K562 (cell line): ENCODE data around the gene NRN1L. TPM values are rescaled to one million over a fixed set of nuclear protein-coding genes. Genes with fewer than 3 reads are reported as not detected.
A peak's percentile ranks its signal among the peaks of the same experiment; 100 is the strongest.

Experiments used
- BRF2 ChIP-seq: IDR thresholded peaks from 3 replicates; pipeline ENCODE4 v1.6.1; 2011; ENCODE audit warnings: borderline replicate concordance, mild to moderate bottlenecking; ENCODE audit not compliant: insufficient read length, insufficient read depth
- ETS2 ChIP-seq: IDR thresholded peaks from 2 replicates; pipeline ENCODE4 v1.6.1; 2016; ENCODE audit warnings: borderline replicate concordance, missing genetic modification characterization, mild to moderate bottlenecking, moderate library complexity, missing compliant biosample characterization; ENCODE audit not compliant: poor library complexity, severe bottlenecking
- GATAD2B ChIP-seq: fragments of 450-650 bp; IDR thresholded peaks from 2 replicates; pipeline ENCODE4 v1.6.1; 2017; ENCODE audit warnings: mild to moderate bottlenecking, borderline replicate concordance
- GTF2F1 ChIP-seq: IDR thresholded peaks from 2 replicates; pipeline ENCODE4 v1.6.1; 2011; ENCODE audit warnings: low read depth, low read length, improper control_type of control experiment
- HBP1 ChIP-seq: fragments of 450-650 bp; formaldehyde crosslinking; IDR thresholded peaks from 2 replicates; pipeline ENCODE4 v1.4.0; 2022; ENCODE audit warnings: missing genetic modification characterization
- HOMEZ ChIP-seq: fragments of 250-450 bp; sonication (Bioruptor Pico); IDR thresholded peaks from 2 replicates; pipeline ENCODE4 v1.4.0; 2020; ENCODE audit warnings: mild to moderate bottlenecking, moderate library complexity
- HSF4 ChIP-seq: fragments of 250-450 bp; sonication (Bioruptor Pico); IDR thresholded peaks from 2 replicates; pipeline ENCODE4 v2.1.2; 2022; ENCODE audit warnings: mild to moderate bottlenecking, moderate library complexity, borderline replicate concordance
- POLR3G ChIP-seq: IDR thresholded peaks from 2 replicates; pipeline ENCODE4 v1.6.1; 2011; ENCODE audit not compliant: insufficient read length, insufficient replicate concordance; ENCODE audit errors: extremely low read depth
- RB1 ChIP-seq: fragments of 450-650 bp; IDR thresholded peaks from 2 replicates; pipeline ENCODE4 v1.6.1; 2017; ENCODE audit warnings: low read depth, mild to moderate bottlenecking
- RBM14 ChIP-seq: fragments of 200-400 bp; formaldehyde crosslinking; IDR thresholded peaks from 2 replicates; pipeline ENCODE4 v1.6.1; 2018; ENCODE audit warnings: low read depth, mild to moderate bottlenecking, low read length, moderate library complexity, borderline replicate concordance; ENCODE audit not compliant: insufficient read depth
- STAG1 ChIP-seq: sonication (generic); formaldehyde crosslinking; IDR thresholded peaks from 2 replicates; pipeline ENCODE4 v1.5.0; 2020; ENCODE audit warnings: missing genetic modification reagents, borderline replicate concordance
- ZNF347 ChIP-seq: fragments of 450-650 bp; formaldehyde crosslinking; IDR thresholded peaks from 2 replicates; pipeline ENCODE4 v1.4.0; 2020; ENCODE audit warnings: low read depth, mild to moderate bottlenecking, moderate library complexity
- ZNF583 ChIP-seq: fragments of 250-450 bp; sonication (Bioruptor Pico); IDR thresholded peaks from 2 replicates; pipeline ENCODE4 v1.4.0; 2020
- polyA plus RNA-seq, 8 experiments: library from polyadenylated mRNA; depleted of rRNA in 4 of 8; stranded (reverse) in 5 of 8; unstranded in 3 of 8; fragments of >200 nt; fragmentation: Nextera tagmentation in 2 of 8; fragmentation: Illumina TruSeq in 1 of 8; extraction: Ambion mirVana in 2 of 8; extraction: Trizol in 1 of 8; gene quantifications; 2 replicates each; pipeline versions ENCODE4 v1.2.1 to v1.2.3, GENCODE V29; 2011 to 2014; ENCODE audit warnings: inconsistent platforms in 1 of 8, missing spikeins in 1 of 8
- total RNA-seq, 7 experiments: library from RNA; depleted of rRNA in 6 of 7; stranded (reverse); fragments of >200 nt in 6 of 7; fragmentation: Illumina TruSeq in 2 of 7; extraction: Trizol in 2 of 7; gene quantifications; 2 replicates each; pipeline versions ENCODE4 v1.2.1 to v1.2.3, GENCODE V29; 2011 to 2021; ENCODE audit warnings: low replicate concordance in 1 of 7
- TF ChIP-seq, protein P1 (sequence below): fragments of 250-450 bp; sonication (Bioruptor Pico); IDR thresholded peaks from 2 replicates; pipeline ENCODE4 v1.4.0; 2020; ENCODE audit warnings: borderline replicate concordance
- TF ChIP-seq, protein P2 (sequence below): sonication (generic); formaldehyde crosslinking; IDR thresholded peaks from 2 replicates; pipeline ENCODE4 v1.8.0; 2022; ENCODE audit warnings: mild to moderate bottlenecking, missing genetic modification reagents
- TF ChIP-seq, protein P3 (sequence below): IDR thresholded peaks from 3 replicates; pipeline ENCODE4 v1.6.1; 2011; ENCODE audit warnings: borderline replicate concordance, mild to moderate bottlenecking, moderate library complexity; ENCODE audit not compliant: insufficient read length; ENCODE audit errors: extremely low read depth

The NRN1L gene
- total and polyA plus RNA-seq, 9 of the 15 experiments (the other 6 are each of a cell fraction or from before 2014, with no cell fraction given), result 0.22 to 0.86 (median 0.61) TPM; not detected in 5

DNA sequence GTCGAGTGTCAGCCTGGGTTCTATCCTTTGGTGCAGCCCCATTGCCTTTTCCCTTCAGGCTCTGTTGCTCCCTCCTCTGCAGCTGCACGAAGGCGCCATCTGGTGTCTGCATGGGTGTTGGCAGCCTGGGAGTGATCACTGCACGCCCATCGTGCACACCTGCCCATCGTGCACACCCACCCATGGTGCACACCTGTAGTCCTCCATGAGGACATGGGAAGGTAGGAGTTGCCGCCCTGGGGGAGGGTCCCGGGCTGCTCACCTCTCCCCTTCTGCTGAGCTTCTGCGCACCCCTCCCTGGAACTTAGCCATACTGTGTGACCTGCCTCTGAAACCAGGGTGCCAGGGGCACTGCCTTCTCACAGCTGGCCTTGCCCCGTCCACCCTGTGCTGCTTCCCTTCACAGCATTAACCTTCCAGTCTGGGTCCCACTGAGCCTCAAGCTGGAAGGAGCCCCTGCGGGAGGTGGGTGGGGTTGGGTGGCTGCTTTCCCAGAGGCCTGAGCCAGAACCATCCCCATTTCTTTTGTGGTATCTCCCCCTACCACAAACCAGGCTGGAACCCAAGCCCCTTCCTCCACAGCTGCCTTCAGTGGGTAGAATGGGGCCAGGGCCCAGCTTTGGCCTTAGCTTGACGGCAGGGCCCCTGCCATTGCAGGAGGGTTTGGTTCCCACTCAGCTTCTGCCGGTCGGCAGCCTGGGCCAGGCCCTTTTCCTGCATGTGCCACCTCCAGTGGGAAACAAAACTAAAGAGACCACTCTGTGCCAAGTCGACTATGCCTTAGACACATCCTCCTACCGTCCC is 44.1 kb downstream of the NRN1L start (continued):
- TF ChIP-seq ZNF347 (CRISPR knock-in tag) (no peak), GTF2F1 (no peak), HBP1 (CRISPR knock-in tag) (no peak), ETS2 (tag) (no peak), RB1 (peak; percentile 80; the same call in 1 of the 2 replicates), ZNF583 (CRISPR knock-in tag) (no peak), GATAD2B (no peak), RBM14 (no peak), POLR3G (no peak), BRF2 (no peak), HOMEZ (CRISPR knock-in tag) (no peak), STAG1 (CRISPR knock-in tag) (peak; percentile 94), HSF4 (CRISPR knock-in tag) (no peak)
- TF ChIP-seq, protein P1, sequence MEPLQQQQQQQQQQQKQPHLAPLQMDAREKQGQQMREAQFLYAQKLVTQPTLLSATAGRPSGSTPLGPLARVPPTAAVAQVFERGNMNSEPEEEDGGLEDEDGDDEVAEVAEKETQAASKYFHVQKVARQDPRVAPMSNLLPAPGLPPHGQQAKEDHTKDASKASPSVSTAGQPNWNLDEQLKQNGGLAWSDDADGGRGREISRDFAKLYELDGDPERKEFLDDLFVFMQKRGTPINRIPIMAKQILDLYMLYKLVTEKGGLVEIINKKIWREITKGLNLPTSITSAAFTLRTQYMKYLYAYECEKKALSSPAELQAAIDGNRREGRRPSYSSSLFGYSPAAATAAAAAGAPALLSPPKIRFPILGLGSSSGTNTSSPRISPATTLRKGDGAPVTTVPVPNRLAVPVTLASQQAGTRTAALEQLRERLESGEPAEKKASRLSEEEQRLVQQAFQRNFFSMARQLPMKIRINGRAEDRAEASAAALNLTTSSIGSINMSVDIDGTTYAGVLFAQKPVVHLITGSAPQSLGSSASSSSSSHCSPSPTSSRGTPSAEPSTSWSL, result no peak
- TF ChIP-seq, protein P2, sequence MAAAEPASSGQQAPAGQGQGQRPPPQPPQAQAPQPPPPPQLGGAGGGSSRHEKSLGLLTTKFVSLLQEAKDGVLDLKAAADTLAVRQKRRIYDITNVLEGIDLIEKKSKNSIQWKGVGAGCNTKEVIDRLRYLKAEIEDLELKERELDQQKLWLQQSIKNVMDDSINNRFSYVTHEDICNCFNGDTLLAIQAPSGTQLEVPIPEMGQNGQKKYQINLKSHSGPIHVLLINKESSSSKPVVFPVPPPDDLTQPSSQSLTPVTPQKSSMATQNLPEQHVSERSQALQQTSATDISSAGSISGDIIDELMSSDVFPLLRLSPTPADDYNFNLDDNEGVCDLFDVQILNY (CRISPR knock-in tag), result no peak
- TF ChIP-seq, protein P3, sequence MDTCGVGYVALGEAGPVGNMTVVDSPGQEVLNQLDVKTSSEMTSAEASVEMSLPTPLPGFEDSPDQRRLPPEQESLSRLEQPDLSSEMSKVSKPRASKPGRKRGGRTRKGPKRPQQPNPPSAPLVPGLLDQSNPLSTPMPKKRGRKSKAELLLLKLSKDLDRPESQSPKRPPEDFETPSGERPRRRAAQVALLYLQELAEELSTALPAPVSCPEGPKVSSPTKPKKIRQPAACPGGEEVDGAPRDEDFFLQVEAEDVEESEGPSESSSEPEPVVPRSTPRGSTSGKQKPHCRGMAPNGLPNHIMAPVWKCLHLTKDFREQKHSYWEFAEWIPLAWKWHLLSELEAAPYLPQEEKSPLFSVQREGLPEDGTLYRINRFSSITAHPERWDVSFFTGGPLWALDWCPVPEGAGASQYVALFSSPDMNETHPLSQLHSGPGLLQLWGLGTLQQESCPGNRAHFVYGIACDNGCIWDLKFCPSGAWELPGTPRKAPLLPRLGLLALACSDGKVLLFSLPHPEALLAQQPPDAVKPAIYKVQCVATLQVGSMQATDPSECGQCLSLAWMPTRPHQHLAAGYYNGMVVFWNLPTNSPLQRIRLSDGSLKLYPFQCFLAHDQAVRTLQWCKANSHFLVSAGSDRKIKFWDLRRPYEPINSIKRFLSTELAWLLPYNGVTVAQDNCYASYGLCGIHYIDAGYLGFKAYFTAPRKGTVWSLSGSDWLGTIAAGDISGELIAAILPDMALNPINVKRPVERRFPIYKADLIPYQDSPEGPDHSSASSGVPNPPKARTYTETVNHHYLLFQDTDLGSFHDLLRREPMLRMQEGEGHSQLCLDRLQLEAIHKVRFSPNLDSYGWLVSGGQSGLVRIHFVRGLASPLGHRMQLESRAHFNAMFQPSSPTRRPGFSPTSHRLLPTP, result no peak
